Subcutaneous adipose tissue (tissue), 4 donors: ENCODE data around the gene KLHDC7A. TPM values are rescaled to one million over a fixed set of nuclear protein-coding genes. Genes with fewer than 3 reads are reported as not detected.

Experiments
- CTCF ChIP-seq: fragments of 450-650 bp; IDR thresholded peaks from one replicate; pipeline ENCODE4 v1.5.1; 2016; ENCODE audit warnings: low read depth, mild to moderate bottlenecking, control low read depth, antibody characterized with exemption, moderate library complexity
- total RNA-seq, 4 donors: library from RNA; depleted of rRNA; stranded (reverse); fragments of >200 nt; gene quantifications; one replicate each; pipeline ENCODE4 v1.1.0, GENCODE V29; 2016

The KLHDC7A gene
- total RNA-seq, 4 donors from 2014 or later, result 0.22 to 4.7 (median 1.3) TPM; not detected in 1

- TF ChIP-seq CTCF, result no peak
Measured at GRCh38 chr1:18447509-18448220, 33.1 kb upstream of the KLHDC7A start.

GRCh38 chr1:18448889-18449288 lies 31.8 kb upstream of the KLHDC7A start:
- TF ChIP-seq CTCF, result no peak

- TF ChIP-seq CTCF, result no peak
Measured at GRCh38 chr1:18452550-18452949, 28.2 kb upstream of the KLHDC7A start.

GRCh38 chr1:18458133-18459092 lies 22.3 kb upstream of the KLHDC7A start:
- TF ChIP-seq CTCF, result no peak

- no peak for TF ChIP-seq CTCF
Measured at GRCh38 chr1:18461656-18462055, 19.1 kb upstream of the KLHDC7A start.

GRCh38 chr1:18463063-18463462 lies 17.7 kb upstream of the KLHDC7A start:
- no peak for TF ChIP-seq CTCF

- no peak for TF ChIP-seq CTCF
Measured at GRCh38 chr1:18463984-18464664, 16.6 kb upstream of the KLHDC7A start.
